ENCODE data around the gene EHF.
"Not testable (repeated sequence)": the region's sequence is repeated elsewhere in the genome, so short reads cannot be mapped to it uniquely, and the experiment has no call there.

The EHF gene

DNA sequence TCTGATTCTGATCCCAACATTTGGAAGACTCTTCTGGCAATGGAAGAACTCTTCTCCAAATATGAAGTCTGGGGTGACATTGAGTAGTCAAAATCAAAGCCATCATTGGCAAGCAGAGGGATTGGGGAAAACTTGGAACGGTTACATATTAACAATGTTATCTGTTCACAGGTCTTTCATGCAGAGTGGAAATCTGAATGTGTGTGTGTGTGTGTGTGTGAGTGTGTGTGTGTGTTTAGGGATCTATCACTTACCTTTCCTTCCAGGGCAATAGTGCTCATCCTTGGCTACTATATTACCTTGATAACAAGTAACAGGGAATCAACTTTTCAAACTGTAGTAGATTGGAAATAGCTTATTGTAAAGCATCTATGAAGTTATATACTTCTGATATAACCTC lies 55.3 kb downstream of the EHF start:
- Histone ChIP-seq H3K27me3 (ENCODE audit: insufficient read depth, low read length) (no peaks in the 10 kb centered on the region), H3K9me3 (ENCODE audit: insufficient read depth, low read depth, low read length) (no peaks in the 10 kb centered on the region), H3K4me3 (ENCODE audit: low read length) (no peak overlapping the region), H3K9ac (ENCODE audit: low read depth, low read length) (no peak overlapping the region), H3K27ac (ENCODE audit: low read depth, low read length) (no peak overlapping the region), H3K4me1 (ENCODE audit: insufficient read depth, low read length) (peaks cover 11% of the 10 kb centered on the region), H3K36me3 (ENCODE audit: insufficient read depth, low read length) (no peaks in the 10 kb centered on the region)
- WGBS = 94% methylated on average over 1 of the region's 1 CpG

DNA sequence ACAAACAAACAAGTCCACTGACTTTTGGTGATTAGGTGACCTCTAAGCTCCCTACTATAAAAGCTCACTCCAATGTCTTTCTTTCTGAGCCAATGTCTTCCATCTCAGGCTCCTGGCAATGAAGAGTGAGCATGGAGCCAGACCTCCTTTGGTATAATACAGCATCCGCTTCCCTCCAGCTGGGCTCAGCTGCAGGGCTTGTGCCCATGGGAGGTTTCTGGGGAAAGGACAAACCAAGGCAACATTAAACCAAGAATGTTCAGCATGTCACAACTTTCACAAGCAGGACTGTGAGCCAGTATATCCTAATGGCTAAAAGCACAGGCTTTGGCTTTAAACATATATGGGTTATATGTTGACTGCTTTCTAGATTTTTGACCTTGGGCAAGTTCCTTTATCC lies 58.8 kb downstream of the EHF start:
- Histone ChIP-seq H3K4me1 (ENCODE audit: insufficient read depth, low read length) (peaks cover 26% of the 10 kb centered on the region), H3K4me3 (ENCODE audit: low read length) (no peak overlapping the region)
- WGBS = 100% methylated on average over 1 of the region's 1 CpG

DNA sequence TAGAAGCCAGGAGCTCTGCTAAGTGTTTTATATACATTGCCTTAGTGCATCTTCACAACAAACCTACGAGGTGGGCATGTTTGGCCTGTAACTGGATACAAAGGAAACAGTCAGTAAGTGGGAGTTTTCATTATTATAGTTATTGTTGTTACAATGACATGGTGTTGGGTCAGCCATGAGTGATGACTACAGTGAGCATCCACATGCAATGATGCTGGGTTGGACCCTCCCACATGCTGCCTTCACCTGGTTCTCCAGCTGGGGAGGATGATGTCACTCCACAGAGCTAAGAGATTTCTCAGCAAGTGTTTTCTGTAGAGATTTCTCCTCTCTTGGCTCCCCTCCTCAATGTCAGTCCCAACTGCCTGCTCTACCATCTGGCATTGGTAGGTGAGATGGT lies 59.3 kb downstream of the EHF start:
- Histone ChIP-seq H3K36me3 (ENCODE audit: insufficient read depth, low read length) (no peaks in the 10 kb centered on the region), H3K27ac (ENCODE audit: low read depth, low read length) (no peak overlapping the region), H3K9me3 (ENCODE audit: insufficient read depth, low read depth, low read length) (no peaks in the 10 kb centered on the region), H3K4me3 (ENCODE audit: low read length) (no peak overlapping the region), H3K4me1 (ENCODE audit: insufficient read depth, low read length) (peaks cover 30% of the 10 kb centered on the region), H3K9ac (ENCODE audit: low read depth, low read length) (no peak overlapping the region), H3K27me3 (ENCODE audit: insufficient read depth, low read length) (no peaks in the 10 kb centered on the region)
- WGBS = 100% methylated on average over 1 of the region's 1 CpG

More for the DNA sequence above, 58.8 kb downstream of the EHF start:
- H3K27ac ChIP-seq (ENCODE audit: low read depth, low read length) = no peak overlapping the region
- no peaks in the 10 kb centered on the region for H3K9me3 ChIP-seq (ENCODE audit: insufficient read depth, low read depth, low read length)
- H3K36me3 ChIP-seq (ENCODE audit: insufficient read depth, low read length) = no peaks in the 10 kb centered on the region
- H3K9ac ChIP-seq (ENCODE audit: low read depth, low read length) = no peak overlapping the region
- H3K27me3 ChIP-seq (ENCODE audit: insufficient read depth, low read length) = no peaks in the 10 kb centered on the region

DNA sequence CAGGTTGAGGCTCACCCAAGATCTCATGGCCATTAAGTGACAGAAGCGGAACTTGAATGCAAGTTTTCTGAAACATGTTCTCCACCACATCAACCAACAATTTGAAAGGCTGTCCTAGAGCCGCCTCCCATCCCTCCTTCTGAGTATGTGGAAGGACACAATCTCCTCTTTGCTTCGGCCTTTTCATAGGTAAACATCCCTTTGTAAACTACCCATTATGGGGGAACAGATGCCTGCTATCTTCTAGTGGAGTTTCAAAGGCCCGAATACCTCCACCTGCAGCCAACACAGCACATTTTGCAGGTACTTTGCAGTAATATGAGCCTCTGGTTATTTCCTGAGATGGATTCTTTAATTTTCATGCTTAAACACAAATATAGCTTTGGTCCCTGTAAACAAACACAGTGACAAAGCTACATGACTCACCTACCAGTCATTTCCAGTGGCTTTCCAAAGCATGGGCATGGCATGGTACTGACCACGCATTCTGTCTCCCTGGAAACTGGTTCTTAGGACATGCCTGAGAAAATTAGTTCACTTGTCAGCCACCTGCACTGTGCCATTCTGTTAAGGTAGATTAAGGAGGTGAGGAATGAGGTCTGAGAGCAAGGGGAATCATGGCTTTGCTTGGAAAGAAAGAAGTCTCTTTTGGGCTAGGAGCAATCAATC lies 60.2 kb downstream of the EHF start:
- H3K4me3 ChIP-seq (ENCODE audit: low read length) = no peak overlapping the region
- H3K27me3 ChIP-seq (ENCODE audit: insufficient read depth, low read length) = no peaks in the 10 kb centered on the region
- H3K4me1 ChIP-seq (ENCODE audit: insufficient read depth, low read length) = peaks cover 33% of the 10 kb centered on the region
- no peaks in the 10 kb centered on the region for H3K9me3 ChIP-seq (ENCODE audit: insufficient read depth, low read depth, low read length)
- WGBS = 84% methylated on average over 5 of the region's 5 CpGs
- no peaks in the 10 kb centered on the region for H3K36me3 ChIP-seq (ENCODE audit: insufficient read depth, low read length)
- H3K27ac ChIP-seq (ENCODE audit: low read depth, low read length) = peak overlapping the region; percentile 6; the same call in 1 of the 2 replicates
- H3K9ac ChIP-seq (ENCODE audit: low read depth, low read length) = no peak overlapping the region

DNA sequence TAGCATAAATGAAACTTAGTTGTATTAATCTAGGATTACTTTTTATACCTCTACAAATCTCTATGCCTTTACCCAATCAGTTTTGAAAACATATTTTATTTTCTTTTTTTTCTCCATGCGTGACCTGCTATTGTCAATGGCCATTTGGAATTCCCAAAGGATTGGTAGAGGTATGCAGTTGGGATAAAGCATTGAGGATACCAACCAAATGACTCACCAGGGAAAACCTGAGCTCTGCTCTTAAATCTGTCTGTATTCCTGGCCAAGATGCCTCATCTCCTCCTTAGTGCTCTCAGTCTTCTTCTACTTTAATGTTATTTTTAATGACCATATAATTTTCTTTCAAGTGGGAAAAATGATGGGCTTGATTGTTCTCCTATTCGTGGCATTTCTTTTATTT lies 61.9 kb downstream of the EHF start:
- peak overlapping the region; percentile 45; the same call in 1 of the 2 replicates for H3K27ac ChIP-seq (ENCODE audit: low read depth, low read length)
- H3K27me3 ChIP-seq (ENCODE audit: insufficient read depth, low read length) = no peaks in the 10 kb centered on the region
- H3K4me3 ChIP-seq (ENCODE audit: low read length) = no peak overlapping the region
- H3K36me3 ChIP-seq (ENCODE audit: insufficient read depth, low read length) = no peaks in the 10 kb centered on the region
- no peaks in the 10 kb centered on the region for H3K9me3 ChIP-seq (ENCODE audit: insufficient read depth, low read depth, low read length)
- H3K9ac ChIP-seq (ENCODE audit: low read depth, low read length) = no peak overlapping the region; the same call in 1 of the 2 replicates
- WGBS = 100% methylated on average over 1 of the region's 2 CpGs
- peaks cover 33% of the 10 kb centered on the region for H3K4me1 ChIP-seq (ENCODE audit: insufficient read depth, low read length)

DNA sequence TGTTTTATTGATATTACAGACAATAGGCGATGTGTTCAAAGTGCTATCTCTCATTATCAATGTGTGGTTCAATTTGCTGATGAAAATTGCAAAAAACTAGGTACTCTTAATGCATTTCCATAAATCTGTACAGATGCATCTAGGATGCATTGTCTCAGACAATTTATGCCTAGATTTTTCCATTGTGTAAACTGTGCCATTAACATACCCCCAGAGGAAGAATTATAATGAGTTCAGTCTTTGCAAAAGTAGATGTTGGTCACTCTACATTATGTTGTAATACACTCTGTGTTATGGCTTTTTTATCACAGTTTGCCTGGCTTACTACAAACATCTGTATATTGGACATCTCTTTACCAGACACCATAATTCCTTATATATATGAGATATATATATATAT lies 62.5 kb downstream of the EHF start:
- no peak overlapping the region for H3K4me3 ChIP-seq (ENCODE audit: low read length)
- H3K9ac ChIP-seq (ENCODE audit: low read depth, low read length) = no peak overlapping the region
- WGBS = 100% methylated on average over 1 of the region's 1 CpG
- H3K27me3 ChIP-seq (ENCODE audit: insufficient read depth, low read length) = no peaks in the 10 kb centered on the region
- H3K9me3 ChIP-seq (ENCODE audit: insufficient read depth, low read depth, low read length) = no peaks in the 10 kb centered on the region
- no peak overlapping the region for H3K27ac ChIP-seq (ENCODE audit: low read depth, low read length)
- H3K4me1 ChIP-seq (ENCODE audit: insufficient read depth, low read length) = peaks cover 33% of the 10 kb centered on the region
- H3K36me3 ChIP-seq (ENCODE audit: insufficient read depth, low read length) = no peaks in the 10 kb centered on the region

DNA sequence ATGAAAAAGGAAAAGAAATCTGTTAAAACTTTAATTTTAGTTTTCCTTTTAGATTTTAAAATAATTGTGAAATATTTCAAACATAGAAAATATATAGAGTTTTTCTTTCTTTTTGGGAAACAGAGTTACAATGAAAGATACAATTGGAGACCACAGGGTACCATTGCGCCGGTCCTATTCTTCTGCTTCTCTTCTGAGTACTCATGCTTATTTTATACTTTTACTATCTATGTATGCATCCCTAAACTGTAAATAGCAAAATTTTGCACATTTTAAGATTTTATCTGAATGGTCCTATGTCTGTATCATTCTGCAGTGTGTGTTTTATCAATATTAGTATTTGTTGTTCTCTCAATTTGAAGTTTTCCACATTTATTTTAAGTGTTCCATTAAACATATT lies 65.0 kb downstream of the EHF start:
- WGBS = 100% methylated on average over 2 of the region's 2 CpGs
- H3K9me3 ChIP-seq (ENCODE audit: insufficient read depth, low read depth, low read length) = no peaks in the 10 kb centered on the region
- H3K27me3 ChIP-seq (ENCODE audit: insufficient read depth, low read length) = no peaks in the 10 kb centered on the region
- no peaks in the 10 kb centered on the region for H3K36me3 ChIP-seq (ENCODE audit: insufficient read depth, low read length)
- no peak overlapping the region for H3K9ac ChIP-seq (ENCODE audit: low read depth, low read length)
- peaks cover 33% of the 10 kb centered on the region for H3K4me1 ChIP-seq (ENCODE audit: insufficient read depth, low read length)
- H3K4me3 ChIP-seq (ENCODE audit: low read length) = no peak overlapping the region
- no peak overlapping the region for H3K27ac ChIP-seq (ENCODE audit: low read depth, low read length)

DNA sequence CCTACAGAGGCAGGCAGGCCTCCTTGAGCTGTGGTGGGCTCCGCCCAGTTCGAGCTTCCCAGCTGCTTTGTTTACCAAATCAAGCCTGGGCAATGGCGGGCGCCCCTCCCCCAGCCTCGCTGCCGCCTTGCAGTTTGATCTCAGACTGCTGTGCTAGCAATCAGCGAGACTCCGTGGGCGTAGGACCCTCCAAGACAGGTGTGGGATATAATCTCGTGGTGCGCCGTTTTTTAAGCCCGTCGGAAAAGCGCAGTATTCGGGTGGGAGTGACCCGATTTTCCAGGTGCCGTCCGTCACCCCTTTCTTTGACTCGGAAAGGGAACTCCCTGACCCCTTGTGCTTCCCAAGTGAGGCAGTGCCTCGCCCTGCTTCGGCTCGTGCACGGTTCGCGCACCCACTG lies 71.4 kb downstream of the EHF start:
- H3K27ac ChIP-seq (ENCODE audit: low read depth, low read length) = not testable (repeated sequence)
- peak overlapping the region; percentile 89 for H3K9ac ChIP-seq (ENCODE audit: low read depth, low read length)
- H3K4me3 ChIP-seq (ENCODE audit: low read length) = peak overlapping the region; percentile 93

DNA sequence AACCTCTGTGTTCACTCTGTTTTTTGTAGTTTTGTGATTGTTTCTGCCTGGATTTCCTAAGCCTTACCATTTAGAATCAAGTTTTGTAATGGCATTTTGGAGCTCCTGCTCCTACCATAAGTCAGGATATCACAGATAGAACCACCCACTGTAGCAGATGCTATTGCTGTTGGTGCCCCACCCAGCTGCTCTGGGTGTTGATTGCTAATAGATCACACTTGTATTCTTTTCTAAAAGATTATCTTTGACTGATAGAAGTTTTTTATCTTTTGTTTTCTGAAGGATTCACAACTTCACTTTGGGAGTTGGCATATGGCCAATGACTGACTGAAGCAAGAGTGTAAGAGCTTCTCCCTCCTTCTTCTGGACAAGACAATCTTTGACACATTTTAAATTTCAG lies 76.0 kb downstream of the EHF start:
- H3K9ac ChIP-seq (ENCODE audit: low read depth, low read length) = no peak overlapping the region

More for the DNA sequence above, 71.4 kb downstream of the EHF start:
- H3K27me3 ChIP-seq (ENCODE audit: insufficient read depth, low read length); H3K4me1 ChIP-seq (ENCODE audit: insufficient read depth, low read length); H3K36me3 ChIP-seq (ENCODE audit: insufficient read depth, low read length); H3K9me3 ChIP-seq (ENCODE audit: insufficient read depth, low read depth, low read length): not testable (repeated sequence)
- WGBS = 8% methylated on average over 26 of the region's 26 CpGs

DNA sequence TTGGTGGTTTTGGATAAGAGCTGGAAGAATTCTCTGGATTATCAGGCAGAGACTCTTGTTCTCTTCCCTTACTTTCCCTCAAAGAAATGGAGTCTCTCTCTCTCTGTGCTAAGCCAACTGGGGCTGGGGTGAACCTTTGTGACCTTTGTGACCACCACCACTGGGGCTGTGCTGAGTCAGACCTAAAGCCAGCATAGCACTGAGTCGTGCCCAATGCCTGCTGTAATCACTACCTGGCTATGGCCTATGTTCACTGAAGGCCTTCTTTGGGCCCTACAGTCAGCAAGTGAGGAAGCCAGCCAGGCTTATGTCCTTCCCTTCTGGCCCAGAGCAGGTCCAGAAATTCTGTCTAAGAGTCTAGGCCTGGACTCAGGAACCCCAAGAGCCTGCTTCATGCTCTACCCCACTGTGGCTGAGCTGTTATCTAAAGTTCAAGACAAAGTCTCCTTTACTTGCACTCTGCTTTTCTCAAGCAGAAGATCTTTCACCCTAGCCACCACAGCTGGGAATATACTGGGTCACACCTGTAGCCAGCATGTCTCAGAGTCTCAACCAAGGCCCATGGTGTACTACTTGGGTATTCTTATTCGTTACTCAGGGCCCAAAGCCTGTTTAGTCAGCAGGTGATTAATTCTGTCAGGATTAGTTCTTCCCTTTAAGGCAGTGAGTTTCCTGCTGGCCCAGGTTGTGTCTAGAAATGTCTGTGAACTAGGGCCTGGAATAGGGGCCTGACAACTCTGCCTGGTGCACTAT lies 86.0 kb downstream of the EHF start:
- WGBS = 80% methylated on average over 2 of the region's 2 CpGs

More for the DNA sequence above, 76.0 kb downstream of the EHF start:
- Histone ChIP-seq H3K4me3 (ENCODE audit: low read length) (no peak overlapping the region), H3K9me3 (ENCODE audit: insufficient read depth, low read depth, low read length) (peaks cover 11% of the 10 kb centered on the region), H3K36me3 (ENCODE audit: insufficient read depth, low read length) (peaks cover 17% of the 10 kb centered on the region), H3K27me3 (ENCODE audit: insufficient read depth, low read length) (no peaks in the 10 kb centered on the region), H3K4me1 (ENCODE audit: insufficient read depth, low read length) (no peaks in the 10 kb centered on the region), H3K27ac (ENCODE audit: low read depth, low read length) (no peak overlapping the region)

DNA sequence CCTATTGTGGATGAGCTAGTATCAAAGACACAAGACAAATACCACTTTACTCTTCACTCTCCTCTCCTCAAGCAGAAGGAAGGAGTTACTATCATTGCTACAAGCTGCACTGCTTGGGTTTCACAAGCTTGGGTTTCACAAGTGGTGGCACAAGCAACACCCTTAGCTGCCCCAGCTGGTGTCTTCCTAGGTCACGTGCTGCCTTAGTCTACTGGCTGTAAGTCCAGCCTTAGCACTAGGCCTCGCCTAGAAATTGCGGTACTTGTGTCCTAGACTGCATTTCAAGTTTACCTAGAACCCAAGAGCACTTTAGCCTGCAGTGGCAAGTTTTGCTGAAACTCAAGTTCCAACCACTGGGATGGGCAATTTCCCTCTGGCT lies 86.6 kb downstream of the EHF start:
- Histone ChIP-seq H3K9me3 (ENCODE audit: insufficient read depth, low read depth, low read length) (peaks cover 44% of the 10 kb centered on the region), H3K36me3 (ENCODE audit: insufficient read depth, low read length) (peaks cover 37% of the 10 kb centered on the region), H3K27me3 (ENCODE audit: insufficient read depth, low read length) (no peaks in the 10 kb centered on the region), H3K27ac (ENCODE audit: low read depth, low read length) (no peak overlapping the region), H3K9ac (ENCODE audit: low read depth, low read length) (no peak overlapping the region), H3K4me1 (ENCODE audit: insufficient read depth, low read length) (no peaks in the 10 kb centered on the region; the same call in 1 of the 2 replicates), H3K4me3 (ENCODE audit: low read length) (no peak overlapping the region)
- WGBS = 81% methylated on average over 3 of the region's 3 CpGs

More for the DNA sequence above, 86.0 kb downstream of the EHF start:
- Histone ChIP-seq H3K9me3 (ENCODE audit: insufficient read depth, low read depth, low read length) (peaks cover 46% of the 10 kb centered on the region), H3K36me3 (ENCODE audit: insufficient read depth, low read length) (peaks cover 37% of the 10 kb centered on the region), H3K4me1 (ENCODE audit: insufficient read depth, low read length) (no peaks in the 10 kb centered on the region; the same call in 1 of the 2 replicates), H3K4me3 (ENCODE audit: low read length) (no peak overlapping the region), H3K27ac (ENCODE audit: low read depth, low read length) (no peak overlapping the region), H3K9ac (ENCODE audit: low read depth, low read length) (no peak overlapping the region), H3K27me3 (ENCODE audit: insufficient read depth, low read length) (no peaks in the 10 kb centered on the region)

Measured in HUES64 (cell line).